ENCODE measurements around the gene SAMD15. TPM values are rescaled to one million over a fixed set of nuclear protein-coding genes. Genes with fewer than 3 reads are reported as not detected.

Gene SAMD15
- total RNA-seq, 1 donor from 2014 or later: not detected

GRCh38 chr14:77439861-77440260 is 62.7 kb downstream of the SAMD15 start:
- Histone ChIP-seq H3K9ac (ENCODE audit: low read depth in 1 of 3, low read length in 3 of 3) (no peak overlapping the region), H3K9me3 (ENCODE audit: control insufficient read depth in 3 of 3, low read length in 3 of 3) (no peaks in the 10 kb centered on the region), H3K27me3 (ENCODE audit: control insufficient read depth in 3 of 3, insufficient read depth in 3 of 3, low read length in 3 of 3) (no peaks in the 10 kb centered on the region), H3K36me3 (ENCODE audit: control insufficient read depth in 3 of 3, insufficient read depth in 3 of 3, low read length in 3 of 3) (peaks cover 41 to 69% (median 59%) of the 10 kb centered on the region in 3 donors), H3K4me1 (ENCODE audit: control insufficient read depth in 3 of 3, insufficient read depth in 3 of 3, low read length in 3 of 3) (no peaks in the 10 kb centered on the region), H3K27ac (ENCODE audit: low read depth, low read length) (no peak overlapping the region), H3K4me3 (ENCODE audit: low read length in 3 of 3) (no peak overlapping the region)

Other genes starting within 250 kb of the SAMD15 start
- gene ZDHHC22, start 235.6 kb upstream of the SAMD15 start, total RNA-seq: 0.52 TPM
- gene TMEM63C, start 195.6 kb upstream of the SAMD15 start, total RNA-seq: 3.1 TPM
- not detected for gene NGB, start 106.2 kb upstream of the SAMD15 start, total RNA-seq
- gene POMT2, start 56.5 kb upstream of the SAMD15 start, total RNA-seq: 14.6 TPM
- 25.1 TPM for gene GSTZ1, start 56.3 kb upstream of the SAMD15 start, total RNA-seq
- gene TMED8, start 285 bp upstream of the SAMD15 start, total RNA-seq: 3.7 TPM
- 0.52 TPM for gene NOXRED1, start 46.1 kb downstream of the SAMD15 start, total RNA-seq
- gene VIPAS39, start 80.2 kb downstream of the SAMD15 start, total RNA-seq: 41.2 TPM
- 92.4 TPM for gene AHSA1, start 80.7 kb downstream of the SAMD15 start, total RNA-seq
- gene ISM2, start 121.4 kb downstream of the SAMD15 start, total RNA-seq: not detected
- gene SPTLC2, start 239.3 kb downstream of the SAMD15 start, total RNA-seq: 20.4 TPM